ENCODE data around the gene LRPPRC.

DNA sequence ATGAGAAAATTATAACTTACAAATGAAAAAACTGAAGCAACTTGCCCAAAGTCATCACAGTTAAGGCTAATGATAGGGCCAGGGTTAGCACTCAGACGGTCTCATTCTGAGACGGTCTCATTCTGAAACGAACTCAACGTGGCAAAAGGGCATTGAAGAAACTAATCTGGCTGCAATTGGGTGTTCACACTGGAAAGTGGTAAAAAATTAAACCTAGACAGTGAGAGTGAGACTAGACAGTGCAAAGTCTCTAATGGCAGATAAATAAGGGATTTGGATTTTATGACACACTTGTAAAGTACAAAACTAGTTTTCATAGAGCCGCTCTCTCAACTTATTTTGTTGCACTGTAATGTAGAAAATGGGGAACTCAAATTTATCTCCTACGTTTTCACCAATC is 9.2 kb downstream of the LRPPRC start:
- TF ChIP-seq, protein P1, sequence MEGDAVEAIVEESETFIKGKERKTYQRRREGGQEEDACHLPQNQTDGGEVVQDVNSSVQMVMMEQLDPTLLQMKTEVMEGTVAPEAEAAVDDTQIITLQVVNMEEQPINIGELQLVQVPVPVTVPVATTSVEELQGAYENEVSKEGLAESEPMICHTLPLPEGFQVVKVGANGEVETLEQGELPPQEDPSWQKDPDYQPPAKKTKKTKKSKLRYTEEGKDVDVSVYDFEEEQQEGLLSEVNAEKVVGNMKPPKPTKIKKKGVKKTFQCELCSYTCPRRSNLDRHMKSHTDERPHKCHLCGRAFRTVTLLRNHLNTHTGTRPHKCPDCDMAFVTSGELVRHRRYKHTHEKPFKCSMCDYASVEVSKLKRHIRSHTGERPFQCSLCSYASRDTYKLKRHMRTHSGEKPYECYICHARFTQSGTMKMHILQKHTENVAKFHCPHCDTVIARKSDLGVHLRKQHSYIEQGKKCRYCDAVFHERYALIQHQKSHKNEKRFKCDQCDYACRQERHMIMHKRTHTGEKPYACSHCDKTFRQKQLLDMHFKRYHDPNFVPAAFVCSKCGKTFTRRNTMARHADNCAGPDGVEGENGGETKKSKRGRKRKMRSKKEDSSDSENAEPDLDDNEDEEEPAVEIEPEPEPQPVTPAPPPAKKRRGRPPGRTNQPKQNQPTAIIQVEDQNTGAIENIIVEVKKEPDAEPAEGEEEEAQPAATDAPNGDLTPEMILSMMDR (IDR thresholded peaks at IDR 0.05): no peak
- no peak for TF ChIP-seq TEAD1 (CRISPR knock-in tag; IDR thresholded peaks at IDR 0.05)
- no peak for TF ChIP-seq ZNF232 (CRISPR knock-in tag; IDR thresholded peaks at IDR 0.05)
- TF ChIP-seq MAX (CRISPR knock-in tag; IDR thresholded peaks at IDR 0.05): no peak
- TF ChIP-seq TEAD4 (CRISPR knock-in tag; IDR thresholded peaks at IDR 0.05): no peak
- TF ChIP-seq, protein P2, sequence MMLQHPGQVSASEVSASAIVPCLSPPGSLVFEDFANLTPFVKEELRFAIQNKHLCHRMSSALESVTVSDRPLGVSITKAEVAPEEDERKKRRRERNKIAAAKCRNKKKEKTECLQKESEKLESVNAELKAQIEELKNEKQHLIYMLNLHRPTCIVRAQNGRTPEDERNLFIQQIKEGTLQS (CRISPR knock-in tag; conservative IDR thresholded peaks at IDR 0.05): no peak
